Measurements from ENCODE around the gene GPANK1. TPM values are rescaled to one million over a fixed set of nuclear protein-coding genes. Genes with fewer than 3 reads are reported as not detected.

The GPANK1 gene
- total RNA-seq, 1 donor from 2014 or later = 15.4 TPM

DNA sequence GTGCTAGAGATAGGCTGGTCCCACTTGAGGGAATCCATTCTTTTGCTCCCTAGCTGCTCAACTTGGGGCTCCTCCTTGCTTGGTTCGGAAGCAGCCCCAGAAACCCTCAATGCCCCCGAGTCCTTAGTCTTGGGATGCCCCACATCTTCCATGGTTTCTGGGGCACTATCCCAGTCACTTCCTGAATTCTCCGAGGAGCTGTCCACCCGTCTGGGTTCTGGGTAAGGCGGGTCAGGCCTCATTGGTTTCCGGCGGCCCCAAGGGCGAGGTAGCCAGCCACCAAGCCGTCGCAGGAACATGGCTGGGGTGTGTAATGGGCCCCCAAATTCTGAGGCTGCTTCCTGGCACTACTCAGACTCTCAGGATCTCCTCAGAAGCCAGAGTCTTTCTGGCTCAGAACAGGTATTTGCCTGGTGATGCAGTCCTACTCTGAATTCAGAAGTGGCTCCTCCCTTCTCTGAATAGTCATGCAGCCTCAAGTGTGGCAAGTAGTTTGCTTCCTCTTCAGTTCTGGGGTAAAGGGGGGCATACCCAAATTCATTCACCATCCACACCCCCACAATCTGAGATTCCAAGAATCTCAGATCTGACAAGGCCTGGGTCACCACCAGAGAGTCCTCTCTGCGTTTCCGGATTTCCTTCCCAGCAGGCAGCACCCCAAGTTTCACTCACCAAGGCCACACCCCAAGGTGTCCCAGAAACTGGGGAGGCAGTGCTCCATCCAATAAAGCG lies 5.0 kb downstream of the GPANK1 start:
- ATAC-seq (peak; percentile 51 to 68), DNase-seq (no peak)
- Histone ChIP-seq H3K9me3 (no peaks in the 10 kb centered on the region), H3K27ac (peak overlapping the region; percentile 90), H3K4me3 (peak overlapping the region; percentile 96), H3K27me3 (ENCODE audit: low read depth) (no peaks in the 10 kb centered on the region), H3K4me1 (peaks cover 60% of the 10 kb centered on the region), H3K36me3 (peaks cover 45% of the 10 kb centered on the region)
- TF ChIP-seq CTCF (IDR thresholded peaks at IDR 0.05) = no peak
- intact Hi-C loops (cut with DNase I) = no loop called here

DNA sequence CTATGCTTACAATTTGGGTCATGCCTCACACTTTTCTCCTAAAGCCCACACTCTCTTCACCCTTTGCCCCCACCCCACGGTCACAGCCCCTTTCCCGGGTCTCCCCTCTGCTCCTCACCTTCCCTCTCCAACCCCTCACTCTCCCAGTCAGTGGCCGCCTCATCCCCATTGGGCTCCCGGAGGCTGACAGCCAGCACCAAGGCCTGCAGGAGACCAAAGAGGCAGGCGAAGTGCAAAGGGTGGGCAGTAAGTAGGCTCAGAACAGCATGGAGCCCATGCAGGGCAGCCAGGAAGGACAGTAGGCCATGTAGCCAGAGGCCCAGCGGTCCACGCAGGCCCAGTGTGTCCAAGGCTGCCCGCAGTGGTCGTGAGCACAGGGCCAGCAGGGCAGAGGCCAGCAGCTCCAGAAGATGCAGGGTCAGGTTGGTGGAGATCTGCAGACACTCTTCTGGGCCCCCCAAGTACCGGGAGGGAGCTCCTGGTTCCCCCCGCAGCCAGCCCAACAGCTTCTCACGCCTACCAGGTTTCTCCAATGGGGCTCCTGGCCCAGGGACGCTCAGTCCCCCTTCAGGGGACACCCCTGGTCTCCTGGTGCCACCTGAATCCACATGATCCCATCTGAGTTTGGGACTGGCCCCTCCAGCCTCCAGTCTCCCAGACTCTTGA lies 5.7 kb downstream of the GPANK1 start:
- H3K4me1 ChIP-seq = peaks cover 56% of the 10 kb centered on the region
- H3K9me3 ChIP-seq = no peaks in the 10 kb centered on the region
- peaks cover 45% of the 10 kb centered on the region for H3K36me3 ChIP-seq
- intact Hi-C loops (cut with DNase I) = no loop called here
- ATAC-seq (no peak), DNase-seq (no peak)
- H3K4me3 ChIP-seq = peak overlapping the region; percentile 96
- no peaks in the 10 kb centered on the region for H3K27me3 ChIP-seq (ENCODE audit: low read depth)
- peak overlapping the region; percentile 90 for H3K27ac ChIP-seq
- TF ChIP-seq CTCF (IDR thresholded peaks at IDR 0.05) = no peak

DNA sequence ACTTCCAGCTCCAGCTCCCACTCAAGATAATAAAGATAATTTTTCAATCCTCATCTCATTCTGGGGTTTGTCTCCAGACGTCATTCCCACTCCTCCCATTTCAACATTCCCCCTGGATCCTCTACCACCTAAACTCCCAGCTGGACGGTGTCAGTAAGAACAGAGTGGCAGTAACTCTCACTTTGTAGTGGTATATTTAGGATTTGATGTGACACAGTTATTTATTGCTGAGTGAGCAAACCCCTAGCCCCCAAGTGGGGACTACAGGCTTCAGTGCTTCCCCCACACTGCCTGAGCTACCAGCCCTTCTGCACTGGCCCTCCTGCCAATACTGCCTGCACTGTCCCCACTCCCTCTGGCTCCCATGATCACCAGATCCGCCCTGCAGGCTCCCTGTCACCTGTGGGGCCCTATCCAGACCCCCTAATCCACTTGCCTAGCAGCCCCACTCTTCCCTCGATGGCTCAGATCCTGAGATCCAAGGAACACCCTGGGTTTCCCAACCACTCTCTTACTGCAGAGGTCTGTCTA lies 6.6 kb downstream of the GPANK1 start:
- no peak for ATAC-seq
- no peak for DNase-seq
- intact Hi-C loops (cut with DNase I) = no loop called here
- Histone ChIP-seq H3K9me3 (no peaks in the 10 kb centered on the region), H3K4me1 (peaks cover 56% of the 10 kb centered on the region), H3K27ac (peak overlapping the region; percentile 6), H3K36me3 (peaks cover 38% of the 10 kb centered on the region), H3K27me3 (ENCODE audit: low read depth) (no peaks in the 10 kb centered on the region), H3K4me3 (peak overlapping the region; percentile 3)
- no peak for TF ChIP-seq CTCF (IDR thresholded peaks at IDR 0.05)

- Histone ChIP-seq H3K4me3 (no peak overlapping the region), H3K27ac (peak overlapping the region; percentile 6), H3K27me3 (ENCODE audit: low read depth) (no peaks in the 10 kb centered on the region), H3K9me3 (no peaks in the 10 kb centered on the region), H3K4me1 (peaks cover 51% of the 10 kb centered on the region), H3K36me3 (peaks cover 36% of the 10 kb centered on the region)
- intact Hi-C loops (cut with DNase I) = no loop called here
- ATAC-seq = no peak
- no peak for TF ChIP-seq CTCF (IDR thresholded peaks at IDR 0.05)
- no peak for DNase-seq
Measured at GRCh38 chr6:31657406-31658157, 7.2 kb downstream of the GPANK1 start.

Data from lower lobe of right lung (tissue), 2 donors.